ENCODE measurements around the gene ATP6V1G1.
"Not testable (repeated sequence)": the region's sequence is repeated elsewhere in the genome, so short reads cannot be mapped to it uniquely, and the experiment has no call there.

The ATP6V1G1 gene

GRCh38 chr9:114587345-114588202, at the start of gene ATP6V1G1:
Gene ATP6V1G1, plus strand, starts transcription at chr9:114587769. Its CDS starts 70 bp downstream, at chr9:114587839.
- DNase-seq = peak; percentile 96

DNA sequence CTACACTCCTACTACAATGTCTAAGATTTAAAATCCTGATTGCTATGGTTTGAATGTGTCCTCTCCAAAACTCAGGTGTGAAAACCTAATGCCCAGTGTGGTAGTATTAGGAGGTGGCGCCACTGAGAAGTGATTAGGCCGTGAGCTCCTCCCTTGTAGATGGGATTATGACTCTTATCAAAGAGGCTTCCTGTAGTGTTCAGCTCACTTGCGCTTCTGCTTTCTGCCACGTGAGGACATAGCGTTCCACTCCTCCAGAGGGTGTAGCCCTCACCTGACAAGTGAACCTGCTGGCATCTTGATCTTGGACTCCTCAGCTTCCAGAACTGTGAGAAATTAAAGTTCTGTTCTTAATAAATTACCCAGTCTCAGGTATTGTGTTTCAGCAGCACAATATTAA, 49.3 kb upstream of the ATP6V1G1 start:
- peak; percentile 4 for DNase-seq

DNA sequence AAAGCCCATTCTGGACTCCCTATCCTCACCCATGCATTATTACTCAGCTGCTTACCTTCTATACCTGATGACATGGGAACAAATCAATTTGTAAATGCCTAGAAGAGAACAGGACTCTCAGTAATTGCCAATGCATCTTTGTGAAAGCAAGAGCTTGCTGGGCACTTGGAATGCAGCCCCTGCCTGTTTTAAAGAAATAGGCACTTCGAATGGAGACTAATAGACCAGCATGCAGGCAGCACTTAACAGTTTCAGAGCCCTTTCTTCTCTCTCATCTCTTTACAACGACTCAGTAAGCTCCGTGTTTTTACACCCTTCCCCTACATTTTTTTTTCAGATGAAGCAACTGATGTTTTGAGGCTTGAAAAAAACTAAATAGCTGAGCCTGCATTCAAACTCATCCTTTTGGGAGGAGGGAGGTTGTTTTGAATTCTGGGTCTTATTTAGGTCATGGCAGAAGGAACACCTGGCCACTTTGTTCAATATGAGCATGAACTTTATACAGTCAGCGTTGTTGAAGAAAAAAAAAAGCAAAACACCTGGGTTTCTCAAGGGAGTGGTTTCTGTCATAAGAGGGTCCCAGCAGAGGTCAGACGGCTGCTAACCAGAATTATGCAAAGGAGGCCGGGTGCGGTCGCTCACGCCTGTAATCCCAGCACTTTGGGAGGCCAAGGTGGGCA, 47.7 kb upstream of the ATP6V1G1 start:
- no peak for DNase-seq

GRCh38 chr9:114545055-114545454, 42.5 kb upstream of the ATP6V1G1 start:
- no peak for DNase-seq

GRCh38 chr9:114546851-114547250, 40.7 kb upstream of the ATP6V1G1 start:
- no peak for DNase-seq

DNA sequence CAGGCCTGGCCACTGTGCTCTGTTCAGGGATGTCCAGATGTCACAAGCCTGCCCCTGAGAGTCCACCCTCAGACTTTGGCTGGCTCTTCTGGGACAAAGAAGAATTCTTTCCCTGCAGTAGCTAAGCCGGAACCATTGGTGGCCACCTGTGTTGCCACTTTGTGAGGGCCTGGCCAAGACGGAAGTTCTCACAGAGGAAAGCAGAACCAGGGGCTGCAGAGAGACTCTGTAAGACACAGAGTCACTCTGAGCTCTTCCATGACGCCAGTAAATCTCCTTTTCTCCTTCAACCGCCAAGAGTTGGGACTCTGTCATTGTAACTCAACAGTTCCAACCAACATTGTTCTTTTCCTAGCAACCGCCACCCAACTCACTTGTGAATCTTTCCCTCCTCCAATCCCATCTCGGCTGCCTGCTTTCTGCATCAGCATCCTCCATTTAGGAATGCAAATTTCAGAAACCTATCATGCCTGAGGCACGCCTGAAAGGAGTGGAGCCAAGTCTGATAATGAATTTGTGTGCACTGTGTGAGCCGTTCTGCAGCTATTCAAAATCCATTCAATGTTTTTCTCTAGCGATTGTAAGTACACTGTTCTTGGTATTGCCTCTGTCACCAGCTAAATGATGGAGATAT, 37.8 kb upstream of the ATP6V1G1 start:
- no peak for DNase-seq

GRCh38 chr9:114551750-114552685, 35.6 kb upstream of the ATP6V1G1 start:
- no peak for DNase-seq

- no peak for DNase-seq
These were observed 34.9 kb upstream of the ATP6V1G1 start for GRCh38 chr9:114552706-114553105.

DNA sequence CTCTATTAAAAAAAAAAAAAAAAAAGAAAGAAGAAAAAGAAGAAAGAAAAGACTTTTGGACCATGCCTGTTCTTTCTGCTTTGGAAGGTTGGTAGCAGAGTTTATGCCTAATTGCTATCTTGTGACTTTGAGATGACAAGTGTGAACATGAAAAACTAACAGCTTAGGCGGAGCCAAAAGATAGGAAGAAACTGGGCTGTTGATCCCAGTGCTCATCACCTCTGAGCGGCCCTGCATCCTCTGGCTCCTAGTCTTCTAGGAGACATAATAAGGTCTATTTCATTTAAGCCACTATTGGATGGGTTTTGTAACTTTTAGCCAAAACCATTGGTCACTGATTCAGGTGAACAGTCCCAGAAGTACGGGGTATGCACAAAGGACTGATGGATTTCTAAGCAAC, 34.4 kb upstream of the ATP6V1G1 start:
- no peak for DNase-seq

- no peak for DNase-seq
These were observed 31.9 kb upstream of the ATP6V1G1 start for GRCh38 chr9:114555696-114556095.

DNA sequence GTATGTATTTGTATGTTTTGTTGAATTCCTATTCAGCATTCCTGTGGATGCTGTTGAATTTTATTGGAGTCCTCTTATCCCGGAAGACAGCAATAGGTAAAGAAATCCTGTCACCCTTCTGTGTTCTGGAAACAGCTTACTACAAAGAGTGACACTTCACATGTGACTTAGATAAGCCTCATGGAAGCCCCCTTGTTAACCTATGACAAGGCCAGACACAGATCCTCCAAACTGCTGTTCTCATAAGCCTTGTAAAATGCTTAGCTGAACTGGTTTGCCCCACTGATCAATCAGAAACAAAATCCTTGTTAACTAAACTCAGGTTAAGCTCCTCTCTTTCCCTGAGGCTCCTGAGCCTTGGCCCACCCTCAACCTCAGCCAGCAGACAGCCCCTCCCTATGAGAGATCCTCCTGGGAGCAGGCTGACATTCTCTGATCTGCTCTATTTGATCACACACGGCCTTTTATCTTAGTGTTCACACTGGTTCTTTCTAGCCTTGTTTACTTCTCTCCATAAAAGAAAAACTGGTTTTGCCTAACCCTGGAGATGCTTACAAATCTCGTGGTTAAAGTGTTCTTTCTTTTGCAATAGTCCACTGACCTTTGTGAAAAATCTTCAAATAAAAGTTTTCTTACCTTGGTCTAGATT, 29.4 kb upstream of the ATP6V1G1 start:
- DNase-seq = no peak

GRCh38 chr9:114559830-114560513, 27.6 kb upstream of the ATP6V1G1 start:
- DNase-seq = peak; percentile 59

- DNase-seq = no peak
These were observed 26.6 kb upstream of the ATP6V1G1 start for GRCh38 chr9:114560956-114561355.

DNA sequence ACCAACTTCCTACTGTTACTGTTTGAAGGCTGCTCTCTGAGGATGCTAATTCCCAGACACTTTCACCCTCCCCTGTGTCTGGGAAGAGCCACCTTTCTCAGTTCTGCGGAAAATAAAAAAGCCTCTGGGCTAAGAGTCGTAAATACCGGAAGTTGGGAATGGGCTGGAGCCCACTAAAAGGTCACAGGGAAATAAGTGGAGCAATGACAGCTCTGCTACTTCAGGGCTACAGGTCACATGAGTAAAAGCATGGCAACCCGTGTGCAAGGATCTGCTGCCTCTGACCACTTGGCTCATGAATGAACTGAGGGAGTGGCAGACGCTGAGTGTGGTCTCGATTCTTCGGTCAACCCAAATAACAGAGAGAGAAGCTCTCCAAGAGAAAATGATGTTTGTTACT, 25.8 kb upstream of the ATP6V1G1 start:
- DNase-seq = no peak

DNA sequence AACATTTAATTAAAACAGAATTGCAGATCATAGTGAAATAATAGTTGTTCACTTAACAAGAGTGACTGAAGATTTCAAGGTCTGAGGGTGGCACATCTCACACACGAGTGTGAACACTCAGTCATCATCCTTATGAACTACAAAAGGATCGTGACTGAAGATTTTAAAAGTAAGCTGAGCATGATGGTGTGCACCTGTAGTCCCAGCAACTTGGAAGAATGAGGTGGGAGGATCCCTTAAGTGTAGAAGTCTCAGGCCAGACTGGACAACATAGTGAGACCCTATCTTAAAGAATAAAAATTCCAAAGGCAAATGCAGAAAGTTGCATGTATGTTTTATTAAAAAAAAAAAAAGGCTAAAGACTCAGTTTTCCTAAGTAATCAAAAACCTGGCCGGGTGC, 22.4 kb upstream of the ATP6V1G1 start:
- no peak for DNase-seq

- no peak for DNase-seq
These were observed 16.8 kb upstream of the ATP6V1G1 start for GRCh38 chr9:114570742-114571141.

DNA sequence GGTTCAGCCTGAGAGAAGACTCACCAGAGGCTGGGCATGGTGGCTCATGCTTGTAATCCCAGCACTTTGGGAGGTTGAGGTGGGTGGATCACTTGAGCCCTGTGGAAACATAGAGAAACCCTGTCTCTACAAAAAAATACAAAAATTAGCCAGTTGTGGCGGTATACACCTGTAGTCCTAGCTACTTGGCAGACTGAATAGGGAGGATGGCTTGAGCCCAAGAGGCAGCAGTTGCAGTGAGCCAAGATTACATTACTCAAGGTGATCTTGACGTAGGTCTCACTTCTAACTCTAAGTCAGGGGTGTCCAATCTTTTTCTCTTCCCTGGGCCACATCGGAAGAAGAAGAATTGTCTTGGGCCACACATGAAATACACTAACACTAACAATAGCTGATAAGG, 16.2 kb upstream of the ATP6V1G1 start:
- DNase-seq = no peak

DNA sequence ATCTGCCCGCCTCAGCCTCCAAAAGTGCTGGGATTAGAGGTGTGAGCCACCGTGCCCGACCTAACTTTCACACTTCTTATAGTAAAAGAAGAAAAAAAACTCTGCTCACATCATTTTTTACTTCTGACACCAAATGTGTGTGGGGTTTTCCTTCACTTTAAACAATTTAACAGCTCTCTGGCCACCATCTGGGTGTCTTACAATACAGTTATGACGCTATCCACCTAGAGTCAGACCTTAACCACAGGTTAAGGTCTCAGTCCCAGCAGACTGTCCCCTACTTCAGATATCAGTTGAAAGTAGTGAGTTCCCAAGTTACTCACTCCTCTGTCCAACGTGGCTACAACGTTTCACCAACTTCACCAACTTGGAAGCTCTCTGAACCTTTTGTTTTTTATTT, 15.4 kb upstream of the ATP6V1G1 start:
- no peak for DNase-seq

- DNase-seq = no peak
These were observed 13.1 kb upstream of the ATP6V1G1 start for GRCh38 chr9:114574438-114574837.

DNA sequence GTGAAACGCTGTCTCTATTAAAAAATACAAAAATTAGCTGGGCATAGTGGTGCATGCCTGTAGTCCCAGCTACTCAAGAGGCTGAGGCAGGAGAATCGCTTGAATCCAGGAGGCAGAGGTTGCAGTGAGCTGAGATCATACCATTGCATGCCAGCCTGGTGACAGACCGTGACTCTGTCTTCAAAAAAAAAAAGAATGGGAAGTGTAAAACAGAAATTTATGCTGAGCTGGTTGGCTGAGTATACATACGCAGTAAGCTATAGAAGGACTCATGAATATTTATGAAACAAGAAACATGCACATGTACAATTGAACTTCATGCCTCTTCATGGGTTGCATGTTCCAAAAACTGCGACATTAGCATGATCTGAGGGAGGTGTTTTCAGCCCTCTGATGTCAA, 10.8 kb upstream of the ATP6V1G1 start:
- not testable (repeated sequence) for DNase-seq

- not testable (repeated sequence) for DNase-seq
These were observed 9.4 kb upstream of the ATP6V1G1 start for GRCh38 chr9:114578134-114578533.

All from NCI-H748 treated with DMSO at 0.1 percent for 48 hours (cell line).